Prostate gland (tissue), 2 donors: ENCODE measurements around the gene RALGPS1.

Source experiments
- POLR2A ChIP-seq: fragments of 450-650 bp; IDR thresholded peaks from one replicate; pipeline ENCODE4 v1.6.1; 2016; ENCODE audit warnings: antibody characterized with exemption, mild to moderate bottlenecking
- POLR2AphosphoS5 ChIP-seq: sonication (generic); formaldehyde crosslinking; IDR thresholded peaks from one replicate; pipeline ENCODE4 v1.6.1; 2017; ENCODE audit warnings: antibody characterized with exemption
- TF ChIP-seq, protein P1 (sequence below), 4 experiments: fragments of 200-600 bp in 2 of 4; fragments of 450-650 bp in 2 of 4; sonication (generic) in 2 of 4; IDR thresholded peaks; 1 replicate in 3 of 4; 2 replicates in 1 of 4; pipeline ENCODE4 v1.5.1; 2016 to 2019; ENCODE audit warnings: antibody characterized with exemption in 4 of 4, mild to moderate bottlenecking in 2 of 4, moderate library complexity in 2 of 4

- TF ChIP-seq, protein P1, sequence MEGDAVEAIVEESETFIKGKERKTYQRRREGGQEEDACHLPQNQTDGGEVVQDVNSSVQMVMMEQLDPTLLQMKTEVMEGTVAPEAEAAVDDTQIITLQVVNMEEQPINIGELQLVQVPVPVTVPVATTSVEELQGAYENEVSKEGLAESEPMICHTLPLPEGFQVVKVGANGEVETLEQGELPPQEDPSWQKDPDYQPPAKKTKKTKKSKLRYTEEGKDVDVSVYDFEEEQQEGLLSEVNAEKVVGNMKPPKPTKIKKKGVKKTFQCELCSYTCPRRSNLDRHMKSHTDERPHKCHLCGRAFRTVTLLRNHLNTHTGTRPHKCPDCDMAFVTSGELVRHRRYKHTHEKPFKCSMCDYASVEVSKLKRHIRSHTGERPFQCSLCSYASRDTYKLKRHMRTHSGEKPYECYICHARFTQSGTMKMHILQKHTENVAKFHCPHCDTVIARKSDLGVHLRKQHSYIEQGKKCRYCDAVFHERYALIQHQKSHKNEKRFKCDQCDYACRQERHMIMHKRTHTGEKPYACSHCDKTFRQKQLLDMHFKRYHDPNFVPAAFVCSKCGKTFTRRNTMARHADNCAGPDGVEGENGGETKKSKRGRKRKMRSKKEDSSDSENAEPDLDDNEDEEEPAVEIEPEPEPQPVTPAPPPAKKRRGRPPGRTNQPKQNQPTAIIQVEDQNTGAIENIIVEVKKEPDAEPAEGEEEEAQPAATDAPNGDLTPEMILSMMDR (IDR thresholded peaks at IDR 0.05) = no peak
- TF ChIP-seq POLR2A (no peak), POLR2AphosphoS5 (no peak)
Measured at GRCh38 chr9:127066060-127066850, 151.7 kb downstream of the RALGPS1 start.
